GM19397 (cell line): ENCODE results near the gene SC5D.

ENCODE experiments used
- ATAC-seq: cut with Tn5 transposase; IDR thresholded peaks from one replicate; pipeline ENCODE4 v1.9.1; 2021; ENCODE audit warnings: mild to moderate bottlenecking, moderate library complexity; ENCODE audit not compliant: unreplicated experiment

The SC5D gene

DNA sequence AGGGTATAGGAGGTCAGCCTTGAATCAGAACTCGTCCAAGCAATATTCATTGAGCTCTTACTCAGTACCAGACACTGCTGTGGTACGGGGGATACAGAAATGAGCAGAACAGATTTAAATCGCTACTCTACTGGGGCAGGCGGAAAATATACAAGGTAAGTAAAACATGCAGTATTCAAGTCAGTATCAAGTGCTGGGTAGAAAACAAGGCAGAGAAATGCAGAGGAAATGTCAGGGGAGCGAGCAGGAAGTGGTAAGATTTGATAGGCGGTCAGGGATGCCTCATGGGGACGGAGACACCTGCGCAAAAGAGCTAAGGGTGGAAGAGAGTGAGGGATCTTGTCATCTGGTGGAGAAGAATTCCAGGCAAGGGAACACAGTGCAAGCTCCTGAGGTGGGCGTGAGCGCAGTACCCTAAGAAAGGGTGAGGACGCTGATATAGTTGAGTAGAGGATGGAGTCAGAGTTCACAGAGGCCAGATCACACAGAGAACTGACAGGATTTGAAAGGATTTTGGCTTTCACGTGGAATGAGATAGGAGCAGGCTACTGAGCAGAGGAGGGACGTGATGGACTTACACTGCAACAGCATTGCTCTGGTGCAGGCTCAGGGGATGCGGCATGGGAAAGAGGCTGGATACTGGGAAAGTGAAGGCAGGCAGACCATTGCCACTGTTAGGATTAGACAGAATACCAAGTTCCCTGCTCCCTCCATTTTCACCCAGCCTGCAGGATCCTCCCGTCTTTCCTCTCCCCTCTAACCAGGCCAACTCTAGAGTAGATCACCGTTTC, 35.8 kb downstream of the SC5D start:
- ATAC-seq = no peak

DNA sequence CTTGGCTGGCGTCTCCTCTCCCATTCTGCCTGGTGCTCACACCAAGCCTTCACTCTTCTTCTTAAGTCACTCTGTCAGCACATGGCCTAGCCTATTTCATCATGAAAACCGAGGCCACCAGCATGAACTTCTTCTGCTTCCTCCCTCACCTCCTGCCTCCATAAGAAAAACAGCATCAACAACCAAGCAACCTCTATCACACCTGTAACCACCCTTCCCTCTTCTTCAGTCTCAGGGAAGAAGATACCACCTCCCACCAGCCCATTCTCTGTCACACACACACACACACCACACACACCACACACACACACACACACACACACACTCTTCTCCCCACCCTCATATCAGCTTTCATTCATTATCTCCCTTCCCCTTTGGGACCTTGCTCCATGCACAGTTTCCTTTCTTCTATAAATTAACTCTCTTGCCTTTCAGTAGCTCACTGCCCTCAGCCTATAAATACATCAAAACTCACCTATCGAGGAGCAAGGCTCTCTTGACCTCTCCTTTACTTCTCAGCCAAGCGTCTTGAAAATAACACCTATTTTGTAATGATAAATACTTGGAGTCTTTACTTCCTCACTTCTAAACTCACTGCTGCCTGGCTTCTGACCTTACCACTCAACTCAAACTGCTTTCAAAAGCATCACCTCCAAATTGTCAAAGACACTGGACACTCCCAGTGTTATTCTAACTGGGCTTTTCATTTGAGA, 36.6 kb downstream of the SC5D start:
- ATAC-seq = no peak

DNA sequence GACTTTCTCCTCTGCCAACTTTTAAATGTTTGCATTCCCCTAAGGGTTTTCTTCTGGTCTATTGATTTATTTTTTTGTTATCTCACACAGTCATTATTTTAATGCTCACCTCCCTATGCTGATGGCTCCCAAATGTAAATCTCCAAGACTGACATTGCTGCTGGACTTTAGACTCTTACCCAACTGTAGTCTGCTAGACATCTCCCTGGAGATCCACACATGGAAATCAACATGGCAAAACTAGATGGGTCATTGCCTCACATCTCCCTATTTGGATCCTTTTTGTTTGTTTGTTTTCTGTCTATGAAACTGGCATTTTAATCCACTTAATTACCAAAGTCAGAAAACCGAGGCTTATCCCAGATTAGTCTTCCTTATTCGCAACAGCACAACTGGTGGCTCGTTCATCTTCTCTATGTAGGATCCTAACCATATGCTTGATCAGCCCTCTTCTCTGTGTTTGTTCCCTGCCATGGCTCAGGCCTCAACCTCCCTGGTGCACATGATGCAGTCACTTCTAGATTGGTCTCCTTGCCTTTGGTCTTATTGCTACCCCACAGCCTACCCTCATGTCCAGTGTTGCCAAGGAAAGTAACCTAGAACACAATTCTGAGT, 37.3 kb downstream of the SC5D start:
- ATAC-seq = no peak

DNA sequence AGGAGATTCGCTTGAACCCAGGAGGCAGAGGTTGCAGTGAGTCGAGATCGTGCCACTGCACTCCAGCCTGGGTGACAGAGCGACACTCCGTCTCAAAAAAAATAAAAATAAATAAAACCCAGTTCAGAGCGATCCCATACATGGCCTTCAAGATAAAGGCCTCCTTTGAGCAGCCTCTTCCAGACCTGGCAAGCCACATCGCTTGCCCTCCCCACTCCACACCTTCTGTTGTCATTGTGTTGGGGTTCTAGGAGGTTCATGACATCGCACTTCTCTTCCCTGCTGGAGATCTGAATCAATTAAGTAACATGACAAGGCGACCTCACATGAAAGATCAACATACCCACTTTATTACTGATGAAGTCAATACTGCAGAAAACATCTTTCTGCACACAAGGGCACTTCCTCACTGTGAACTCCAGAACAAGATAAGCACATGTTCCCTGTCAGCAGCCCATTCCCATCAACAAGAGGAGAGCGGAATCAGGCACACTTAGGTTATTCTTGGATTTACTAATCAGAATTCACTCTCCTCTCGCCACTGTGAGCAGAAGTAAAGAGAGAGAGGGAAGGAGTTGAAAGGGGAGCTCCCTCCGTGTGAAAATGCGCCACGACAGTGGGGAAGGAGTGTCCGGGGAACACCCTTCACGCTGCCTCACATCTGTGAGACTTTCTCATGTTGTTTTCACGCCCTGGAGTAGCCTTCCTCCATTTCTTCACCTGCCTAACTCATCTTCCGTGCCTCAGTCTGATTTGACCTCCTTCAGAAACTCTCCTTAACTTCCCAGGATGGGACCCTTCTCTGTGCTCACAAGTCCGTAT, 38.3 kb downstream of the SC5D start:
- no peak for ATAC-seq

DNA sequence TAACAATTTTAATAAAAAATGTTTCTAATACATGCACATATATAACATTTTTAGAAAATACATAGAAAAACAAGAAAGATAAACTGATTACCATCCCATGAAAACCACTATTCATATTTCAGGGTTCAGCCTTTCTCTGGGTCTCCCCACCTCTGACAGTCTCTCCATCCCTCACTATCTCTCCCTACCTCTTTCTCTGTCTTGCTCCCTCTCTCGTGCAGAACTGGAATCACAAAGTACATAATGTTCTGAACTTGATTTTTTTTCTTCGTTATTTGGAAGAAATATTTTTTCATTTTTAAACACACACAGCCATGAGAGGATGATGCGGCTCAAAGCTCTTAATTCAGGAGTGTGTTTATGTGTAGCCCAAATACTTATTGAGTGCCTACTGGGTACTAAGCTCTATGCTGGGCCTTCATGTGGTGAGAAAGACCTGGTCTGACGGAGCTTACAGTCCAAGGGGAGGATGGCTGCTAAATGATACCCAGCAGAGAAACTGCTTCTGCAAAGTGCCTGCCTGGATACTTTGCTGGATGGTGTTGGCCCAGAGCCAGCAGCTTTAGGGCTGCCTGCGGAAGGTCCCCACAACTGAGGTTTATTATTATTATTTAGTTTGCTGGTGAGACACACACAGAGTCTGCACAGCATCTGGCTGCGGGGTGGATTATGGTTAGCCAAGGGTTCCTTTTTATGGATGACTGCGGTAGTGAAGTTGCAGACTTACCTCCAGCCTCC, 42.6 kb downstream of the SC5D start:
- ATAC-seq = no peak

DNA sequence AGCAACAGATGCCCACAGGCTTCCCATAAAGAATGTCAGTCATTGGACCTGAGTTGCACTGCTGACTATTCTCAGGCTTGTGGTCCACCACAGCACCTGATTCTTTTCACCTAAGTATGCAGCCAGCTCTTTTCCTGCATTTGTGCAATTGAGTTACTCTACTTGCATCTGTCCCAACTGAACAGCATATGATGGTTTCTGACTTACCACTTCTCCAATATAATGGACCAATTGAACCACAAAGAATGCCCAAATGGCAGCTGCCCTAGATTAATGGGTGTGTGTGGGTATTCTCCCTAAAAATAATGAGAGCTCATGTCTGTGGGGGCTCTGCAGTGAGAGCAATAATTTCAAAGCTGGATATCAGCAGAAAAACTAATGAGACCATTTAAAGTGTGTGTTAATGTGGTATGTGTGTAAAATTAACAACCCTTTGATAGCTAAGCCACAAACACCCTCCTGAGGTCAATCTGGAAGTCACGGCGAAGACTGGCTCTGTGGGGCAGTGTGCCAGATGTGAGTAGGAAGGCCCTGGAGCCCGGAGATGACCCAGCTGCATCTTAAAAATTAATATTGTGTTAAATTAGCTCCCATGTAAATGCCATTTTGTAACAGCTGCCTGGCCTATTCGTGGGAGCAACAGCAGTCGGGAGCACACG, 43.8 kb downstream of the SC5D start:
- ATAC-seq = no peak

DNA sequence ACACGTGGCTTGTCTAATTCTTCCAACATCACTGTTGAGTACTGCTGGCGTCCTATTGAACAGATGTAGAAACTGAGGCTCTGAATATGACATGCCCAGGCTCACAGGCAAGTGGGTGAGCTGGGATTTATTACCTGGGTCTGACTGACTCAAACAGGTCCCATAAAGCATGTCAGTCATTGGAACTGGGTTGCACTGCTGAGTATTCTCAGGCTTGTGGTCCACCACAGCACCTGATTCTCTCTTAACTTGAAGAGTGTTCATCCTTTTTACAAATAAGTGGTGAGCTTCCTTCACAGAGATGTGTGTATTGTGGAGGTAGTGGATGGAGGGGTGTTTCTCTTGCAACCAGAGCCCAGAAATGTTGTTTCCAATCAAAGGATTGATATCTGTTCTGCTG, 44.5 kb downstream of the SC5D start:
- ATAC-seq = no peak

DNA sequence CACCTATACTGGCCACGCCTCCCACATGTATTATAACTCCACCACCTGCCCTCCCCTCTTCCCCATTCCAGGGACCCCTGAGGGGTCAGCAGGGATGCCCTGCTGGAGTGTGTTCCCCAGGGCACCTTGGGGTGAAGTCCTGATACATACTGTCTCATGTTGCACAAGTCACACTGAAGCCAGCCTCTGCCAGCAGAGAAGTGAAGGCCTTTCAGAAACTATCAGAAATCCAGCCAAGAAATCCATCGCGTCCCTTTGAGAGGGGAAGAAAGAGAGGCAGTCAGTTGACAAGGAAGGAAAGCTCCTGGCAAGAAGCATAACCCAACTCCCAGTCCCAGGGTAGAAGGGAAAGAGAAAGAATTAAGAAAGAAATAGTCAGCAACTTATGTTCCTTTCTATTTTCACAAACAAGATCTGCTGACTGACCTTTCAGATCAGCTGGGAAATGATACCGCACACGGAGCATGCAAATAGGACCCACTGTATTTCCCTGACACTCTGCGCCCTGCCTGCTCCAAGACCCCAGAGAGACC, 45.2 kb downstream of the SC5D start:
- no peak for ATAC-seq

DNA sequence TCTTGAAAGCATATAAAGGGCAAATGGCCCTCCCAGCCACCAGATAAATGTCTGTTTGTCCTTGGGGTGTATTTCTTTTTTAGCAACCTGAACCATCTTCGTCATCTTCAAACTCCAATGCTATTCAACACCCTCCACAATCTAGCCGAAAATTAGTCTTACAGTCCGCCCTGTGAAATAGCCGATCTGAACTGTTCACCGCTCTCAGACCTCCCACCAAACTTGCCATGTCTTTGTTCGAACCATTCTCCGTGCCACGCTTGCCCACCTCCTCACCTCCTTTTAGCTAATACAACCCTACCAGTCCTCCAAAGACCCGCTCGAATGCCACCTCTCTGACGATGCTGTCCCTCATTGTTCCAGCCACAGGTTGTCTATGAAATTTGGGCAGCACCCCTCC, 46.0 kb downstream of the SC5D start:
- ATAC-seq = no peak

DNA sequence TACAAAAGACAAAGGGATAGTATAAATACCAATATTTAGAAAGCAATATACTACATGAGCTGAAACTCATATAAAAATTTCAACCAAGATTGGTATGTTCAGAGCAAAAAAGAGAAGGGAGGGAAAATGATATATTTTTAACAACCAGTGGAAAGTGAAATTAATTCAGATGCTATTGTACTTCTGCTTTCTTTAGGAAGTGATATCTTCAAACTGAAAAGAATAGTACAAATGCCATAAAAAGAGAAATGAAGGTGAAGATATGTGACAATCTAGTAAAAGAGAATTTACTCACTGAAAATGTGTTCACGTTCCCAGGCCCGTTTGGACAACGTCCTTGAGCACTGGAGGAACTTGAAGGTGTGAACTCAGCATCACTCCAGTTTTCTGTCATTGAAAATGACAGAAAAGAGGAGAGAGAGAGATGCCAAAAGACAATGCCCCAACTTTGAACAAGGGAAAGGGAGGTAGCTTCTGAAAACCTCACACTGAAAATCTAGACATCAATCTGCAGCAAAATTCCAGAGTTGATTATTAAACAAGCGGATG, 47.5 kb downstream of the SC5D start:
- no peak for ATAC-seq

DNA sequence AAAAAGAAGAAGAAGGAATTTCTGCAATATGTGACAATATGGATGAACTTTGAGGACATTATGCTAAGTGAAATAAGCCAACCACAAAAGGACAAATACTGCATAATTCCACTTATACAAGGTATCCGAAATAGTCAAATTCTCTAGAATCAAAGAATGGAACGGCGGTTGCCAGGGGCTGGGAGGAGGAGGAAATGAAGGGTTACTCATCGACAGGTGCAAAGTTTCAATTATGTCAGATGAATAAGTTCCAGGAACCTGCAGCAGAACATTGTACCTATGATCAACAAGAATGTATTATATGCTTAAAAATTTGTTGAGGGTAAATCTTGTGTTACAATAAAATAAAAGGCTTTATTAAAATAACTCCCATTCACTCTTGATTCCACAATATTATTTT, 49.0 kb downstream of the SC5D start:
- ATAC-seq = no peak

DNA sequence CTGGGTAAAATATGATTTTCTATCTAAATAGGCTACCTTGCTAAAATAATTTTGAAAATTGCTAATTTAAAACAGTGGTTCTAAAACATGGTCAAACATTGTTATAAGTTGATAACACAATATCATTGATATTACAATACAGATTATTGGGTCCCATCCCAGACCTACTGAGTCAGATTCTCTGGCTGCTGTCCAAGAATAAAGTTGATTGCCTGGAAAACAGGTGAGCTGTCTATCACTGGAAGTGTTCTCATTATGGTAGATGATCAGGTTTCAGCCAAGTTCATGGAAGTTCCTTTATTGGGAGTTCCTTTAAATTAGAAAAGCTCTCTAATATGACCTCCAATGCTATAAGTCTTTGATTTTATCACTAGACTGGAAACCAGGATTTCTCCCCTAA, 52.3 kb downstream of the SC5D start:
- no peak for ATAC-seq

DNA sequence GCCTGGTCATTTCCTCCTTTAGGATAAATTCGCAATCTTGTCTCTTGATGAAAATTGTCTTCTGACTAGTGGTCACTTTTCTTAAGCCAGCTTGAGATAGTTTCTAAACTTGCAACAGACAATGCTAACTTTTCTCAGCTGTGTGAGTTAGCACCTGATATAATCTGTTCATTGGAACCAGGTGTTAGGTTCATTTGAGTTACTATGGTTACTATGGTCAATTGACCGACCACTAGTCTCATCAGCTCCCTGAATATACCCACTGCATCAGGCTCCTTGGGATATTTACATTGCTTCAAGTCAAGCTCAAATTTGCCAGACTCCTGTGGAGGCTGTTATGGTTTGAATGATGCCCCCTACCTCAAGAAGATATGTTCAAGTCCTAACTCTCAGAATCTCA, 54.5 kb downstream of the SC5D start:
- no peak for ATAC-seq

DNA sequence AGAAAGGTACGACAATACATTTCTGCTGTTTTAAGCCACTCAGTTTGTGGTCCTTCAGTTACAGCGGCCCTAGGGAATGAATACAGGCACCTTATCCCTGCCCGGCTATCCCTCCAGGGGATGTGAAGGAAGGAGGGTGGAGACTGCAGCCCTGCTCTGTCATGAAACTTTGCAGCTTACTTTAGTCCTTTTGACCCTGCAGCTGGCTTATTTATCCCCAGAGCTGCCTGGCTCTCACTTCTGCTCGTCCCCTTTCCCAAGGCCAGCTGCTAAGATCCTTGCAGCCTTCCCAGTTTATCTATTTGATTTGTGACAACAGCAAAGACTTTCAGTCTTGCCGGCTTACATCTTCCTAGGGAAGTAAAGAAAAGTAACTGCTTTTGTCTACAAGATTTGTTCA, 55.2 kb downstream of the SC5D start:
- ATAC-seq = no peak

DNA sequence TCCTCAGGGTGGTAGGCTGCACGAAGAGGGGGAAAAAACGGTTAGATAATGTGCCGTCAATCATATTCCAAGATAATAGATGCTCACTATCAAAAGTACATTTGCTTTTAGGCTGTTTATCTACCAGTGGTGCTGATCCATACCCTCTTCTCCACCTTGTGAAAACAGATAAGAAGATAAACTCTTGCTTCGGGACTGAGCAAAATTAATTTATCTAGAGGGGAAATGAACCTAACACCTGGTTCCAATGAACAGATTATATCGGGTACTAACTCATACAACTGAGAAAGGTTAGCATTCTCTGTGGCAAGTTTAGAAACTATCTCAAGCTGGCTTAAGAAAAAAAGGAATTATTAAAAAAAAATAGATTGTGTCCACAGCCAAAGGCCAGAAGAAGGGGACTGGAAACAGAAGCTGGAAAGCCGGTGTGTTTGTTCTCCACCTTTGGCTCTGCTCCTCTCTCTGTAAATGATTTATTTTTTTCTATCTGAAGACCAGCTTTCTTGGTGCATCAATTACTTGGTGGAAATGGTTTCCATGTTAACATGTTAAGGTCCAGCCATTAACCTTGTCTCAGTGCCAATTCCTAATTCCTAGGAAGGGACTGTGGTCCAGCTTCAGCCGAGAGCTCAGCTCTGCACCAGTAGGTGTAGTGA, 55.8 kb downstream of the SC5D start:
- ATAC-seq = no peak

DNA sequence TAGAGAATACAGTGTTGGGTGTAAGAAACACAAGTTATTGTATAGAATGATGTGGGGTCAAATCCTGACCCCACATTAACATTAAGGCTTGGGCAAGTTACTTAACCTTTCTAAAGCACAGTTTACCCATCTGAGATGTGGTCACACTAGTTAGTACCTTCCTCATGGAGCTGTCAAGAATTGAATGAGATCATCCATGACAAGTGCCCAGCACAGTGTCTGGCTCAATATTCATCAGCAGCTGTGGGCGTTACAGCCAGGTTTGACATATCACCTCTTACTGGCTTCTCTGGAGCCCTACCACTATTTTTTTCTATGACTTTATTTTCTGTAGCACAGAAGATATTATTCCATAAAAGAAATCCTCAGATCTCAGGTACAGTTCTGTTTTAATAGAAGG, 57.2 kb downstream of the SC5D start:
- no peak for ATAC-seq

DNA sequence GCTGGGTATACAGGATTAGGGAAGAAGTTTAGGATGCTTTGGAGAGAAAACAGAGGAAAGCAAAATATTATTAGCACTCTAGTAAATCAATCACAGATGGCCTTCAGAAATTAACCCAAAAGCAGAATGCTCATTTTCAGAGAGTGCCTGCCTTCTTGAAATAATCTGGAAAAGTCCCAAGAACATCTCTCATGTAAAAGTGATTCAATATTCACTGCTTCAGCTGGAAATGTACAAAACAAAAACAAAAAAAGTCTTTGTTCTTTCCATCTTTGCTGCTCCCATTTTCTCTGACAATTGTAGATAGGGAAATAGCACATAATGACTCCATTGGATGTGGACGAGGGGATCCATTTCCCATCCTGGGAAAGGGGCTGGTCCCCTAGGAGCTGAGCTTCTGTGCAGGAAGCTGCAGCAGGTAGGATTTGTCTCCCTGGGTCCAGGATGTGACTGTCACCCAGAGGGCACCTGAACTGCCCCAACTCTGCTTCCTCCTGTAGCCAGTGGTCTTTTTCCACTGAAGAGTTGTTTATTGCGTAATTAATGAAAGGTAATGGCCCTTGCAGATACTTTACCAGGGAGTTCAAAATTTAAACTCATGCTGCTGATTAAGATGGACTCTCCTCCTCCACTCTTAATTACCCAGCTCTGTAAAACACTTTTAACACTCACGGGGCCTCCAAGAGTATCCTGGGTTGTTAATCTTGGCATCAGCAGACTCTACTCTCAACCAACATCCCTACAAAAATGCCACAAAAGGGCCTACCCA, 57.9 kb downstream of the SC5D start:
- no peak for ATAC-seq

DNA sequence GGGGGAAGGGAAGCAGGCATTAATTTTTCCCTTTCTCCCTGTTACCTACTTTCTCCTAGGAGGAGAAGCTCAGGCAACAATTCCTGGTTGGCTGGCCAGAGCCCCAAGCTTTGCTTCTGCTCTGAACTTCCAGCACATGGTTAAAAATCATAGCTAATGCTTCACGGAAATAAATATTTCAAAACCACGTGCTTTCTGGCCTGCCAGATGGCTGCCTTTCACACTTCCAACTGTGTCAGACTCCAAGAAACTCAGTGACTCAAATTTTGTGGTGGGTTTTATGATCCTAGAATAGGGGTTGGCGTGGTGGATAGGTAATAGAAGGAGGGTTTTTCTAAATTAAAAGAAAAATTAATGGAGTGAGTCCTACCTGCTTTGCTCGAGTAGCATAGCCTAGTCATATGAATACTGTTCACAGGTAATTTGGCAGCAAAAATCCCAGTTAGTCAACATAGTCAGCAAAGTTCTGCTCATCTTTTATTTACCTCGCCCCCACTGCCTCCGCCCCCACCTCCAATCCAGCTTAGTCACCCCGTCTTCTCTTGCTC, 58.6 kb downstream of the SC5D start:
- no peak for ATAC-seq
